GM20431 (cell line): ENCODE measurements around the gene CREM.

ENCODE experiments used
- in situ Hi-C: fragments of 300-500 bp; cut with MseI, MboI; formaldehyde crosslinking; loops from one replicate; pipeline ENCODE4 v1.15.0; 2020; ENCODE audit warnings: low sequenced_read_pairs; ENCODE audit not compliant: unreplicated experiment

Gene CREM

GRCh38 chr10:35188954-35189353, 62.3 kb downstream of the CREM start:
- in situ Hi-C loops, result no loop called here

- in situ Hi-C loops, result no loop called here
These were observed 64.9 kb downstream of the CREM start for GRCh38 chr10:35191523-35191922.

- in situ Hi-C loops, result no loop called here
These were observed 66.1 kb downstream of the CREM start for GRCh38 chr10:35192645-35193249.

- in situ Hi-C loops, result no loop called here
These were observed 67.8 kb downstream of the CREM start for GRCh38 chr10:35194471-35194870.

GRCh38 chr10:35194906-35195305, 68.3 kb downstream of the CREM start:
- in situ Hi-C loops, result no loop called here

GRCh38 chr10:35195361-35196306, 69.0 kb downstream of the CREM start:
- in situ Hi-C loops, result no loop called here

GRCh38 chr10:35200487-35200886, 73.8 kb downstream of the CREM start:
- in situ Hi-C loops, result no loop called here

GRCh38 chr10:35201234-35201633, 74.6 kb downstream of the CREM start:
- in situ Hi-C loops, result no loop called here

- in situ Hi-C loops, result no loop called here
These were observed 75.4 kb downstream of the CREM start for GRCh38 chr10:35202050-35202449.

GRCh38 chr10:35203745-35204144, 77.1 kb downstream of the CREM start:
- in situ Hi-C loops, result no loop called here

- in situ Hi-C loops, result no loop called here
These were observed 78.1 kb downstream of the CREM start for GRCh38 chr10:35204650-35205319.

- in situ Hi-C loops, result no loop called here
These were observed 79.6 kb downstream of the CREM start for GRCh38 chr10:35206274-35206673.

GRCh38 chr10:35208536-35208935, 81.9 kb downstream of the CREM start:
- in situ Hi-C loops, result no loop called here

- in situ Hi-C loops, result no loop called here
These were observed 82.4 kb downstream of the CREM start for GRCh38 chr10:35208949-35209613.

- in situ Hi-C loops, result no loop called here
These were observed 84.3 kb downstream of the CREM start for GRCh38 chr10:35210961-35211360.

- in situ Hi-C loops, result no loop called here
These were observed 84.7 kb downstream of the CREM start for GRCh38 chr10:35211390-35211789.

- in situ Hi-C loops, result no loop called here
These were observed 86.2 kb downstream of the CREM start for GRCh38 chr10:35212856-35213255.

GRCh38 chr10:35213699-35214098, 87.1 kb downstream of the CREM start:
- in situ Hi-C loops, result no loop called here

- in situ Hi-C loops, result loop anchor here (5.0 kb wide), 1 partner anchor 92 kb away; no protein-coding TSS in a partner anchor
These were observed 88.0 kb downstream of the CREM start for GRCh38 chr10:35214607-35215020.

- in situ Hi-C loops, result loop anchor here (5.0 kb wide), 1 partner anchor 93 kb away; no protein-coding TSS in a partner anchor
These were observed 88.5 kb downstream of the CREM start for GRCh38 chr10:35215107-35215506.
